HEK293T (cell line): ENCODE measurements around the gene DOCK2.

Experiments
- ARNT ChIP-seq: fragments of 450-650 bp; IDR thresholded peaks from 2 replicates; pipeline ENCODE4 v1.6.1; 2017; ENCODE audit warnings: mild to moderate bottlenecking
- BHLHE40 ChIP-seq: fragments of 450-650 bp; IDR thresholded peaks from 2 replicates; pipeline ENCODE4 v1.6.1; 2016; ENCODE audit warnings: mild to moderate bottlenecking, moderate library complexity, borderline replicate concordance
- CTBP1 ChIP-seq: fragments of 450-650 bp; IDR thresholded peaks from 2 replicates; pipeline ENCODE4 v1.6.1; 2016; ENCODE audit warnings: borderline replicate concordance
- ELF4 ChIP-seq: fragments of 450-650 bp; IDR thresholded peaks from 2 replicates; pipeline ENCODE4 v1.6.1; 2017; ENCODE audit warnings: antibody characterized with exemption
- FOXA1 ChIP-seq: fragments of 450-650 bp; IDR thresholded peaks from 2 replicates; pipeline ENCODE4 v1.6.1; 2016; ENCODE audit warnings: mild to moderate bottlenecking
- FOXK2 ChIP-seq: fragments of 450-650 bp; IDR thresholded peaks from 2 replicates; pipeline ENCODE4 v1.6.1; 2016; ENCODE audit warnings: mild to moderate bottlenecking
- FOXM1 ChIP-seq: fragments of 450-650 bp; IDR thresholded peaks from 2 replicates; pipeline ENCODE4 v1.6.1; 2017; ENCODE audit warnings: mild to moderate bottlenecking, borderline replicate concordance
- HDGF ChIP-seq: fragments of 450-650 bp; IDR thresholded peaks from 2 replicates; pipeline ENCODE4 v1.6.1; 2017; ENCODE audit warnings: antibody characterized with exemption, borderline replicate concordance
- L3MBTL2 ChIP-seq: fragments of 450-650 bp; conservative IDR thresholded peaks from 2 replicates; pipeline ENCODE4 v1.6.1; 2016; ENCODE audit warnings: mild to moderate bottlenecking
- LEF1 ChIP-seq: fragments of 450-650 bp; IDR thresholded peaks from 2 replicates; pipeline ENCODE4 v1.6.1; 2017; ENCODE audit warnings: mild to moderate bottlenecking, borderline replicate concordance
- PKNOX1 ChIP-seq: fragments of 450-650 bp; IDR thresholded peaks from 2 replicates; pipeline ENCODE4 v1.6.1; 2016
- SUZ12 ChIP-seq: fragments of 450-650 bp; IDR thresholded peaks from 2 replicates; pipeline ENCODE4 v1.6.1; 2016; ENCODE audit warnings: mild to moderate bottlenecking
- TARDBP ChIP-seq: fragments of 450-650 bp; IDR thresholded peaks from 2 replicates; pipeline ENCODE4 v1.6.1; 2016

- TF ChIP-seq LEF1 = no peak
- no peak for TF ChIP-seq BHLHE40
- TF ChIP-seq SUZ12 = no peak
- TF ChIP-seq FOXM1 = no peak
- TF ChIP-seq HDGF = no peak
- no peak for TF ChIP-seq TARDBP
- TF ChIP-seq ELF4 = no peak
- no peak for TF ChIP-seq PKNOX1
- TF ChIP-seq L3MBTL2 = no peak
- no peak for TF ChIP-seq CTBP1
- no peak for TF ChIP-seq ARNT
- TF ChIP-seq FOXA1 = no peak
- no peak for TF ChIP-seq FOXK2
Measured at GRCh38 chr5:170078931-170079330, 441.9 kb downstream of the DOCK2 start.
